Activated T-helper 1 cell treated with Interleukin-2 at 50 U/mL for 16 hours (primary cell): Measurements from ENCODE around the gene AHNAK.

Experiments
- DNase-seq: peaks from one replicate; pipeline ENCODE4 v3.0.0-alpha.2; 2020; ENCODE audit warnings: low read depth

AHNAK gene

DNA sequence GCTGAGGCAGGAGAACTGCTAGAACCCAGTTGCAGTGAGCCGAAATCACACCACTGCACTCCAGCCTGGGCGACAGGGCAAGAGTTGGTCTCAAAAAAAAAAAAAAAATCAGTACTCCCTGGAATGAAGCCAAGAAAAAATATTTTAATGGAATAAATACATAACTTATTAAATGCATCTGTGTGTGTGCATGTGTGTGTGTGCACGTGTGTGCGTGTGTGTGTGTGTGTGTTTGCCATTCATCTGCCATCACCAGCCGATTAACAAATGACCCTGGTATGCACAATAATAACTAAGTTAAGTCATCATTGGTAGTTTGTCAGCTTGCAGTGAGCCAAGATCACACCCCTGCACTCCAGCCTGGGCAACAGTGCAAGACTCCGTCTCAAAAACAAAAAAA is 162.8 kb downstream of the AHNAK start:
- DNase-seq, result no peak
